K562 (cell line): ENCODE results near the gene MAP3K15. TPM values are rescaled to one million over a fixed set of nuclear protein-coding genes. Genes with fewer than 3 reads are reported as not detected.

ENCODE experiments used
- DNMT1 ChIP-seq: fragments of 450-650 bp; IDR thresholded peaks from 2 replicates; pipeline ENCODE4 v1.6.1; 2016; ENCODE audit warnings: antibody characterized with exemption, mild to moderate bottlenecking
- E2F6 ChIP-seq, 2 experiments: IDR thresholded peaks; 2 replicates each; pipeline ENCODE4 v1.6.1; 2011; ENCODE audit warnings: borderline replicate concordance in 1 of 2, control low read depth in 1 of 2, low read depth in 1 of 2, low read length in 1 of 2, mild to moderate bottlenecking in 1 of 2, mixed read lengths in 1 of 2, moderate library complexity in 1 of 2; ENCODE audit not compliant: insufficient read depth in 1 of 2, insufficient read length in 1 of 2, poor library complexity in 1 of 2, severe bottlenecking in 1 of 2; ENCODE audit errors: extremely low read depth in 1 of 2
- EP400 ChIP-seq: fragments of 450-650 bp; IDR thresholded peaks from 2 replicates; pipeline ENCODE4 v1.6.1; 2017; ENCODE audit warnings: antibody characterized with exemption, mild to moderate bottlenecking, moderate library complexity
- GTF2F1 ChIP-seq: IDR thresholded peaks from 2 replicates; pipeline ENCODE4 v1.6.1; 2011; ENCODE audit warnings: low read depth, low read length, improper control_type of control experiment
- JUN ChIP-seq, 2 experiments: sonication (generic) in 1 of 2; formaldehyde crosslinking in 1 of 2; IDR thresholded peaks; 2 replicates each; pipeline versions ENCODE4 v1.6.1 to v1.8.0; 2012 to 2022; ENCODE audit warnings: borderline replicate concordance in 2 of 2, mild to moderate bottlenecking in 2 of 2, improper control_type of control experiment in 1 of 2, low read depth in 1 of 2, low read length in 1 of 2, missing genetic modification reagents in 1 of 2
- KDM5B ChIP-seq: fragments of 200-600 bp; sonication (generic); IDR thresholded peaks from 2 replicates; pipeline ENCODE4 v1.6.1; 2012; ENCODE audit warnings: low read depth, mild to moderate bottlenecking, moderate library complexity, low read length, control low read depth, inconsistent platforms; ENCODE audit not compliant: insufficient replicate concordance
- LCOR ChIP-seq: sonication (generic); formaldehyde crosslinking; IDR thresholded peaks from 2 replicates; pipeline ENCODE4 v1.8.0; 2022; ENCODE audit warnings: mild to moderate bottlenecking, missing genetic modification reagents
- MECOM ChIP-seq: fragments of 250-450 bp; sonication (Bioruptor Pico); IDR thresholded peaks from 2 replicates; pipeline ENCODE4 v1.8.0; 2022; ENCODE audit warnings: inconsistent platforms
- PHF8 ChIP-seq: fragments of 200-600 bp; sonication (generic); IDR thresholded peaks from 2 replicates; pipeline ENCODE4 v1.6.1; 2012; ENCODE audit warnings: mixed run types, mild to moderate bottlenecking, inconsistent platforms, low read length, moderate library complexity, borderline replicate concordance
- POLR2H ChIP-seq: IDR thresholded peaks from 2 replicates; pipeline ENCODE4 v1.6.1; 2016; ENCODE audit warnings: missing genetic modification characterization, low read depth, mild to moderate bottlenecking, control low read depth, missing compliant biosample characterization, moderate library complexity
- PTRF ChIP-seq: fragments of 450-650 bp; IDR thresholded peaks from 2 replicates; pipeline ENCODE4 v1.6.1; 2016; ENCODE audit warnings: mild to moderate bottlenecking, missing genetic modification characterization, missing compliant biosample characterization
- PURB ChIP-seq: sonication (generic); formaldehyde crosslinking; IDR thresholded peaks from 2 replicates; pipeline ENCODE4 v1.9.0; 2021; ENCODE audit warnings: low read depth, mild to moderate bottlenecking, missing genetic modification reagents
- RBM25 ChIP-seq: fragments of 200-400 bp; formaldehyde crosslinking; IDR thresholded peaks from 2 replicates; pipeline ENCODE4 v1.6.1; 2018; ENCODE audit warnings: low read length, low read depth, moderate library complexity; ENCODE audit not compliant: severe bottlenecking
- RFX1 ChIP-seq: fragments of 450-650 bp; IDR thresholded peaks from 2 replicates; pipeline ENCODE4 v1.6.1; 2016; ENCODE audit warnings: mild to moderate bottlenecking, moderate library complexity
- RREB1 ChIP-seq: fragments of 250-450 bp; sonication (Bioruptor Pico); IDR thresholded peaks from 2 replicates; pipeline ENCODE4 v1.4.0; 2020
- SMC3 ChIP-seq: conservative IDR thresholded peaks from 2 replicates; pipeline ENCODE4 v1.6.1; 2011; ENCODE audit warnings: low read depth, low read length, improper control_type of control experiment; ENCODE audit not compliant: insufficient read depth
- ZFP36 ChIP-seq: fragments of 150-350 bp; IDR thresholded peaks from 2 replicates; pipeline ENCODE4 v1.6.1; 2018; ENCODE audit warnings: low read length, low read depth; ENCODE audit not compliant: partially characterized antibody
- ZNF274 ChIP-seq: IDR thresholded peaks from 2 replicates; pipeline ENCODE4 v1.6.1; 2011; ENCODE audit warnings: low read depth, mild to moderate bottlenecking, low read length, moderate library complexity, borderline replicate concordance
- polyA plus RNA-seq, 8 experiments: library from polyadenylated mRNA; depleted of rRNA in 4 of 8; stranded (reverse) in 5 of 8; unstranded in 3 of 8; fragments of >200 nt; fragmentation: Nextera tagmentation in 2 of 8; fragmentation: Illumina TruSeq in 1 of 8; extraction: Ambion mirVana in 2 of 8; extraction: Trizol in 1 of 8; gene quantifications; 2 replicates each; pipeline versions ENCODE4 v1.2.1 to v1.2.3, GENCODE V29; 2011 to 2014; ENCODE audit warnings: inconsistent platforms in 1 of 8, missing spikeins in 1 of 8
- total RNA-seq, 7 experiments: library from RNA; depleted of rRNA in 6 of 7; stranded (reverse); fragments of >200 nt in 6 of 7; fragmentation: Illumina TruSeq in 2 of 7; extraction: Trizol in 2 of 7; gene quantifications; 2 replicates each; pipeline versions ENCODE4 v1.2.1 to v1.2.3, GENCODE V29; 2011 to 2021; ENCODE audit warnings: low replicate concordance in 1 of 7

The MAP3K15 gene
- total and polyA plus RNA-seq, 9 of the 15 experiments (the other 6 are each of a cell fraction or from before 2014, with no cell fraction given): 0.03 to 0.29 (median 0.14) TPM; not detected in 5

- TF ChIP-seq RREB1 (CRISPR knock-in tag): no peak
- TF ChIP-seq POLR2H (tag): peak; percentile 58; the same call in 1 of the 2 replicates
- TF ChIP-seq SMC3: no peak
- TF ChIP-seq PURB (CRISPR knock-in tag): no peak
- TF ChIP-seq DNMT1: no peak
- TF ChIP-seq RFX1: no peak
- no peak for TF ChIP-seq MECOM (CRISPR knock-in tag)
- TF ChIP-seq ZFP36: peak; percentile 36
- no peak for TF ChIP-seq PTRF
- TF ChIP-seq PHF8: peak; percentile 83
- peak; percentile 45; the same call in 1 of the 2 replicates for TF ChIP-seq LCOR (CRISPR knock-in tag)
- TF ChIP-seq RBM25: peak; percentile 73
- peak; percentile 78 for TF ChIP-seq KDM5B
- 0 out of 2 replicates have a peak, but pooled peaks have one; percentile 13 for TF ChIP-seq JUN (IDR thresholded peaks at IDR 0.05; ENCODE audit: borderline replicate concordance, low read depth, low read length)
- no peak for TF ChIP-seq JUN (CRISPR knock-in tag; IDR thresholded peaks at IDR 0.05; ENCODE audit: borderline replicate concordance)
- TF ChIP-seq EP400: peak; percentile 86
- TF ChIP-seq E2F6 (IDR thresholded peaks at IDR 0.05; ENCODE audit: borderline replicate concordance in 1 of 2, extremely low read depth in 1 of 2, insufficient read depth in 1 of 2, insufficient read length in 1 of 2, low read depth in 1 of 2, low read length in 1 of 2, poor library complexity in 1 of 2, severe bottlenecking in 1 of 2): peak; percentile 55 to 58
- no peak for TF ChIP-seq ZNF274
- peak; percentile 19; the same call in 1 of the 2 replicates for TF ChIP-seq GTF2F1
Observed at GRCh38 chrX:19343535-19344408, 171.5 kb downstream of the MAP3K15 start, which contains the start of gene PDHA1 (continued).
